Breast epithelium (tissue), 4 donors: ENCODE results near the gene OSMR. TPM values are rescaled to one million over a fixed set of nuclear protein-coding genes. Genes with fewer than 3 reads are reported as not detected.
"Not testable (repeated sequence)": the region's sequence is repeated elsewhere in the genome, so short reads cannot be mapped to it uniquely, and the experiment has no call there.

Experiments used
- DNase-seq, 2 donors: peaks; one replicate each; pipeline ENCODE4 v3.0.0-alpha.2; 2019; ENCODE audit warnings: low spot score in 2 of 2
- H3K27ac ChIP-seq, 2 donors: fragments of 200-600 bp; sonication (generic) in 1 of 2; one replicate each; pipeline ENCODE4 v1.5.1; 2016 to 2019; ENCODE audit warnings: mild to moderate bottlenecking in 1 of 2
- H3K27me3 ChIP-seq, 2 donors: fragments of 200-600 bp; sonication (generic) in 1 of 2; one replicate each; pipeline versions ENCODE4 v1.5.1 to v1.6.0; 2017 to 2019; ENCODE audit warnings: control low read depth in 1 of 2, mild to moderate bottlenecking in 1 of 2
- H3K36me3 ChIP-seq: fragments of 200-600 bp; one replicate; pipeline ENCODE4 v1.5.1; 2019
- H3K4me1 ChIP-seq, 2 donors: fragments of 200-600 bp; sonication (generic); one replicate each; pipeline ENCODE4 v1.5.1; 2016 to 2019; ENCODE audit warnings: control low read depth in 1 of 2
- H3K4me3 ChIP-seq, 3 donors: fragments of 200-600 bp; sonication (generic); 1 replicate in 2 of 3; 2 replicates in 1 of 3; pipeline ENCODE4 v1.5.1; 2016 to 2019; ENCODE audit warnings: mild to moderate bottlenecking in 3 of 3, moderate library complexity in 2 of 3
- H3K9me3 ChIP-seq, 2 donors: fragments of 200-600 bp; sonication (generic) in 1 of 2; one replicate each; pipeline ENCODE4 v1.5.1; 2016 to 2019; ENCODE audit warnings: control low read depth in 1 of 2
- POLR2A ChIP-seq: fragments of 450-650 bp; IDR thresholded peaks from one replicate; pipeline ENCODE4 v1.6.1; 2016; ENCODE audit warnings: antibody characterized with exemption, mild to moderate bottlenecking, moderate library complexity
- POLR2AphosphoS5 ChIP-seq, 3 donors: sonication (generic); formaldehyde crosslinking; IDR thresholded peaks; one replicate each; pipeline ENCODE4 v1.6.1; 2017; ENCODE audit warnings: antibody characterized with exemption in 3 of 3
- intact Hi-C: fragments of 100-400 bp; cut with DNase I; formaldehyde crosslinking; loops from one replicate; pipeline ENCODE4 v1.15.1; 2023; ENCODE audit warnings: low total_unique reads
- total RNA-seq, 3 donors: library from RNA; depleted of rRNA; stranded (reverse); fragments of >200 nt; gene quantifications; one replicate each; pipeline ENCODE4 v1.1.0, GENCODE V29; 2016
- TF ChIP-seq, protein P1 (sequence below), 3 donors: fragments of 450-650 bp; IDR thresholded peaks; one replicate each; pipeline ENCODE4 v1.5.1; 2016 to 2017; ENCODE audit warnings: antibody characterized with exemption in 3 of 3, mild to moderate bottlenecking in 3 of 3, moderate library complexity in 3 of 3

Gene OSMR
- total RNA-seq, 3 donors from 2014 or later, result 32.2 to 121 (median 54.0) TPM

DNA sequence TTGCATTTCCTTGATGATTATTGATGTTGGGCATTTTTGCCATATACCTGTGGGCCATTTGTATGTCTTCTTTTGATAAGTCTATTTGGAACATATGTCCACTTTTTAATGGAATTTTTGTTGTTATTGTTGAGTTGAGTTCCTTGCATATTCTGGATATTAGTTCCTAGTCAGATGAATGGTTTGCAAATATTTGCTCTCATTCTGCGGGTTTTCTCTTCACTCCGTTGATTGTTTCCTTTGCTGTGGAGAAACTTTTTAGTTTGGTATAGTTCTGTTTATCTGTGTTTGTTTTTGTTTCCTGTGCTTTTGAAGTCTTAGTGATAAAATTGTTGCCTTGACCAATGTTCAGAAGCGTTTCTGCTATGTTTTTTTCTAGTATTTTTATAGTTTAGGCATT lies 13.0 kb downstream of the OSMR start:
- intact Hi-C loops, result no loop called here
- Histone ChIP-seq H3K4me1 (no peaks in the 10 kb centered on the region), H3K9me3 (peaks cover under 1 to 3% of the 10 kb centered on the region in 2 donors), H3K4me3 (no peak overlapping the region), H3K27ac (no peak overlapping the region), H3K36me3 (no peaks in the 10 kb centered on the region), H3K27me3 (no peaks in the 10 kb centered on the region)
- no peak for DNase-seq
- TF ChIP-seq, protein P1, sequence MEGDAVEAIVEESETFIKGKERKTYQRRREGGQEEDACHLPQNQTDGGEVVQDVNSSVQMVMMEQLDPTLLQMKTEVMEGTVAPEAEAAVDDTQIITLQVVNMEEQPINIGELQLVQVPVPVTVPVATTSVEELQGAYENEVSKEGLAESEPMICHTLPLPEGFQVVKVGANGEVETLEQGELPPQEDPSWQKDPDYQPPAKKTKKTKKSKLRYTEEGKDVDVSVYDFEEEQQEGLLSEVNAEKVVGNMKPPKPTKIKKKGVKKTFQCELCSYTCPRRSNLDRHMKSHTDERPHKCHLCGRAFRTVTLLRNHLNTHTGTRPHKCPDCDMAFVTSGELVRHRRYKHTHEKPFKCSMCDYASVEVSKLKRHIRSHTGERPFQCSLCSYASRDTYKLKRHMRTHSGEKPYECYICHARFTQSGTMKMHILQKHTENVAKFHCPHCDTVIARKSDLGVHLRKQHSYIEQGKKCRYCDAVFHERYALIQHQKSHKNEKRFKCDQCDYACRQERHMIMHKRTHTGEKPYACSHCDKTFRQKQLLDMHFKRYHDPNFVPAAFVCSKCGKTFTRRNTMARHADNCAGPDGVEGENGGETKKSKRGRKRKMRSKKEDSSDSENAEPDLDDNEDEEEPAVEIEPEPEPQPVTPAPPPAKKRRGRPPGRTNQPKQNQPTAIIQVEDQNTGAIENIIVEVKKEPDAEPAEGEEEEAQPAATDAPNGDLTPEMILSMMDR (IDR thresholded peaks at IDR 0.05), result no peak
- TF ChIP-seq POLR2A, result no peak
- no peak for TF ChIP-seq POLR2AphosphoS5 (IDR thresholded peaks at IDR 0.05)

DNA sequence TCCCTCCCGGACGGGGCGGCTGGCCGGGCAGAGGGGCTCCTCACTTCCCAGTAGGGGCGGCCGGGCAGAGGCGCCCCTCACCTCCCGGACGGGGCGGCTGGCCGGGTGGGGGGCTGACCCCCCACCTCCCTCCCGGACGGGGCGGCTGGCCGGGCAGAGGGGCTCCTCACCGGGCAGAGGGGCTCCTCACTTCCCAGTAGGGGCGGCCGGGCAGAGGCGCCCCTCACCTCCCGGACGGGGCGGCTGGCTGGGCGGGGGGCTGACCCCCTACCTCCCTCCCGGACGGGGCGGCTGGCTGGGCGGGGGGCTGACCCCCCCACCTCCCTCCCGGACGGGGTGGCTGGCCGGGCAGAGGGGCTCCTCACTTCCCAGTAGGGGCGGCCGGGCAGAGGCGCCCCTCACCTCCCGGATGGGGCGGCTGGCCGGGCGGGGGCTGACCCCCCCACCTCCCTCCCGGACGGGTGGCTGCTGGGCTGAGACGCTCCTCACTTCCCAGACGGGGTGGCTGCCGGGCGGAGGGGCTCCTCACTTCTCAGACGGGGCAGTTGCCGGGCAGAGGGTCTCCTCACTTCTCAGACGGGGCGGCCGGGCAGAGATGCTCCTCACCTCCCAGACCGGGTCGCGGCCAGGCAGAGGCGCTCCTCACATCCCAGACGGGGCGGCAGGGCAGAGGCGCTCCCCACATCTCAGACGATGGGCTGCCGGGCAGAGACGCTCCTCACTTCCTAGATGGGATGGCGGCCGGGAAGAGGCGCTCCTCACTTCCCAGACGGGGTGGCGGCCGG lies 16.4 kb downstream of the OSMR start:
- H3K27ac ChIP-seq, H3K27me3 ChIP-seq, intact Hi-C loops, DNase-seq, H3K4me1 ChIP-seq, H3K36me3 ChIP-seq, H3K4me3 ChIP-seq: not testable (repeated sequence)
- H3K9me3 ChIP-seq, result peaks cover 3 to 17% of the 10 kb centered on the region in 2 donors

DNA sequence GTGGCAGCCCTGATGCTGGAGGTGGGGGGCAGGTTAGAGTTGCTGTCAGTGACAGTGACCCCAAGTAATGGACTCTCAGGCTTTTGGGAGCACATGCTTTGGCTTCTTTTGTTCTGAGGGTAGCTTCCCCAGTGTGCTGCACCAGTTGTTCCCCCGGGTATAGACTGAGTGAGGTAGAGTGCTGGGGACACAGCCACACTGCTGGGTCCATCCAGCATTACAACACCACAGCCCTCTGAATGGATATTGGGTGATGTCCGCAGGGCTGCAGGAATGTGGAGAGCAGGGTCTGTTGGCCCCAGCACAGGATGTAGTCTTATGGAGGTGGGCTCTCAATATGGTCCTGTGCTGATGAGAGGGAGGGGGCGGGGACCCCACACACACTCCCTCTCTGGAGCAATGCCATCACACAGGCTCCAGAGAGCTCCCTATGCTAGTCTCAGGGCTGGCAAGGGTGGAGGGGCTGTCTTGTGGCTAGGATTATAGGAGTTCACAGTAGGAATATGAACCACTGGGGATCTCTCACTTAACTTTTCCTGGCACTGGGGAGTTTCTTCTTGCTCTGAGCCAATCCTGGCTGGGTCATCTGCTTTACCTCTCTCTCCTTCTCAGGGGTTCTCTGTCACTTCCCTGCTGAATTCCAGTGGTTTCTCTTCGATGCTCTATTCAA lies 20.7 kb downstream of the OSMR start:
- Histone ChIP-seq H3K4me3 (no peak overlapping the region), H3K36me3 (no peaks in the 10 kb centered on the region), H3K27me3 (no peaks in the 10 kb centered on the region), H3K9me3 (peaks cover 3 to 17% of the 10 kb centered on the region in 2 donors), H3K4me1 (no peaks in the 10 kb centered on the region), H3K27ac (no peak overlapping the region)
- intact Hi-C loops, result no loop called here
- DNase-seq, result no peak
- TF ChIP-seq POLR2AphosphoS5 (IDR thresholded peaks at IDR 0.05) (no peak), POLR2A (no peak)
- TF ChIP-seq, protein P1 (IDR thresholded peaks at IDR 0.05), result no peak

DNA sequence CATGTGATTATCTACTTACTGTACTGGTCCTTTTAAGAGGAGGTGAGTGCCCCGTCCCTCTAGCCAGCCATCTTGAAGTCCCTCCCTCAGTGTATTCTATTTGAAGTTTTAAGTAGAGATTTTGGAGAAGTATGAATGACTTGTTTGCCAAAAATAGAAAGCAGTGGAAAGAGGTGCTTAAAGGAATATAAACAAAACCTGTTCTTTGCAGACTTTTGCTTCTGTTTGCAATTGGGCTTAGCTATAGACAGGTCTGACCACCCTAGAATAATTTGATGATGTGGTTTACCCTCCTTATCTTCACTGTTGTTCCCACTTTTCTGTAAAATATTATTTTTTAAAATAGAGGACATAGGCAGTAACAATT lies 21.2 kb downstream of the OSMR start:
- H3K27me3 ChIP-seq, result no peaks in the 10 kb centered on the region
- H3K27ac ChIP-seq, result no peak overlapping the region
- peaks cover 3 to 17% of the 10 kb centered on the region in 2 donors for H3K9me3 ChIP-seq
- intact Hi-C loops, result no loop called here
- H3K36me3 ChIP-seq, result no peaks in the 10 kb centered on the region
- no peak for DNase-seq
- no peak overlapping the region for H3K4me3 ChIP-seq
- TF ChIP-seq, protein P1 (IDR thresholded peaks at IDR 0.05), result no peak
- TF ChIP-seq POLR2A (no peak), POLR2AphosphoS5 (IDR thresholded peaks at IDR 0.05) (no peak)
- H3K4me1 ChIP-seq, result no peaks in the 10 kb centered on the region

DNA sequence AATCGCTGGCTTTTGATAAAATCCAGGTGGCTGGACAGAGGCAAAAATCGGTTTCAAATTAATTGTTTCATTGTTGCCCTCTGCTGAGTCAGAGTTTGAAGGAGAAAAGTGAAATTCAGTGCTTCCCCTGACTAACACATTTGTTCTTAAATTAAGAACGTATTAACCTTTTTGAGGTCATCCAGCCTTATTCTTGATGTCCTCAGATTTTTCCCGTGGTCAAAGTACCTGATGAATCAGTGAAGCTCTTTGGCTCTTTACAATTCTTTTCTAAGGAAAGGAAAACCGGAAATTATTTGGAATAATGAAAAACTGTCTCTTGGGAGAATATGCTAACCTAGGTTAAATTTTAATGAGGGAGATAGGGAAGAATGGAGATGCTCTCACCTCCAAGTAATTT lies 21.6 kb downstream of the OSMR start:
- Histone ChIP-seq H3K4me3 (no peak overlapping the region), H3K36me3 (no peaks in the 10 kb centered on the region), H3K4me1 (no peaks in the 10 kb centered on the region), H3K9me3 (peaks cover 3 to 17% of the 10 kb centered on the region in 2 donors), H3K27me3 (no peaks in the 10 kb centered on the region), H3K27ac (no peak overlapping the region)
- TF ChIP-seq, protein P1 (IDR thresholded peaks at IDR 0.05), result no peak
- no peak for TF ChIP-seq POLR2AphosphoS5 (IDR thresholded peaks at IDR 0.05)
- TF ChIP-seq POLR2A, result no peak
- DNase-seq, result no peak
- intact Hi-C loops, result no loop called here
